GM10266 (cell line): ENCODE measurements around the gene SUSD6.

ENCODE experiments used
- DNase-seq: peaks from one replicate; pipeline ENCODE4 v3.0.0; 2012; ENCODE audit errors: extremely low spot score
- TF ChIP-seq, protein P1 (sequence below): IDR thresholded peaks from 2 replicates; pipeline ENCODE4 v1.5.1; 2012; ENCODE audit warnings: mild to moderate bottlenecking, low read depth; ENCODE audit not compliant: control insufficient read depth, insufficient read depth; ENCODE audit errors: missing control alignments

The SUSD6 gene

DNA sequence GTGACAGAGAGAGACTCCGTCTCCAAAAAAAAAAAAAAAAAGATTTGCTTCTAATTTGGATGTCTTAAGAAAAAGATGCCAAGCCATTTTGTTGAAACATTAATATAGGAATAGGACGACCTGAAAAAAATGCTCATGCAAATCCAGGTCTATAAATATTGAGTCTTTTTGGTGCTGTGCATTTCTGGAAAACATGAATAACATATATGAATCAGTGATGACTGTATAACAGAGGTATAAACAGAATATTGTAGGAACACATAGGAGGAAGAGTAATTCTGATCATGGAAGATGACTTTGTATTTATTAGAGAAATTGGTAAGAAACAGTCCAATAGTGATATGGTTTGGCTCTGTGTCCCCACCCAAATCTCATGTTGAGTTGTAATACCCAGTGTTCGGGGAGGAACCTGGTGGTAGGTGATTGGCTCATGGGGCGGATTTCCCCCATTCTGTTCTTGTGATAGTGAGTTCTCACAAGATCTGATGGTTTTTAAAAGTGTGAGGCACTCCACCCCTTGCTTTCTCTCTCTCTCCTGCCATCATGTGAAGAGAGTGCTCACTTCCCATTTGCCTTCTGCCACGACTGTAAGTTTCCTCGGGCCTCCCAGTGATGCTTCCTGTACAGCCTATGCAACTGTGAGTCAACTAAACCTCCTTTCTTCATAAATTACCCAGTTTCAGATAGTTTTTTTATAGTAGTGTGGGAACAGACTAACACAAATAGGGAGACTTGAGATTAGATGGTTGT lies 152.5 kb downstream of the SUSD6 start:
- no peak for DNase-seq

More for the DNA sequence above, 152.5 kb downstream of the SUSD6 start:
- TF ChIP-seq, protein P1, sequence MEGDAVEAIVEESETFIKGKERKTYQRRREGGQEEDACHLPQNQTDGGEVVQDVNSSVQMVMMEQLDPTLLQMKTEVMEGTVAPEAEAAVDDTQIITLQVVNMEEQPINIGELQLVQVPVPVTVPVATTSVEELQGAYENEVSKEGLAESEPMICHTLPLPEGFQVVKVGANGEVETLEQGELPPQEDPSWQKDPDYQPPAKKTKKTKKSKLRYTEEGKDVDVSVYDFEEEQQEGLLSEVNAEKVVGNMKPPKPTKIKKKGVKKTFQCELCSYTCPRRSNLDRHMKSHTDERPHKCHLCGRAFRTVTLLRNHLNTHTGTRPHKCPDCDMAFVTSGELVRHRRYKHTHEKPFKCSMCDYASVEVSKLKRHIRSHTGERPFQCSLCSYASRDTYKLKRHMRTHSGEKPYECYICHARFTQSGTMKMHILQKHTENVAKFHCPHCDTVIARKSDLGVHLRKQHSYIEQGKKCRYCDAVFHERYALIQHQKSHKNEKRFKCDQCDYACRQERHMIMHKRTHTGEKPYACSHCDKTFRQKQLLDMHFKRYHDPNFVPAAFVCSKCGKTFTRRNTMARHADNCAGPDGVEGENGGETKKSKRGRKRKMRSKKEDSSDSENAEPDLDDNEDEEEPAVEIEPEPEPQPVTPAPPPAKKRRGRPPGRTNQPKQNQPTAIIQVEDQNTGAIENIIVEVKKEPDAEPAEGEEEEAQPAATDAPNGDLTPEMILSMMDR, result no peak
